DND-41 (cell line): ENCODE measurements around the gene LLGL2.

ENCODE experiments used
- ATAC-seq: fragments of 200-7000 bp; cut with Tn5 transposase; 3 replicates; pipeline ENCODE4 v1.9.1; 2021; ENCODE audit warnings: low read depth; ENCODE audit not compliant: insufficient read depth
- DNase-seq: peaks from one replicate; pipeline ENCODE4 v3.0.0-alpha.2; 2020
- H2AFZ ChIP-seq: 2 replicates; pipeline ENCODE4 v1.6.0; 2012; ENCODE audit warnings: low read depth, low read length
- H3K27ac ChIP-seq: 2 replicates; pipeline ENCODE4 v1.5.1; 2012; ENCODE audit warnings: low read length, inconsistent platforms
- H3K27me3 ChIP-seq: fragments of 200-600 bp; sonication (generic); 2 replicates; pipeline ENCODE4 v1.6.0; 2012; ENCODE audit warnings: low read length, mild to moderate bottlenecking, inconsistent platforms; ENCODE audit not compliant: insufficient read depth, poor library complexity
- H3K36me3 ChIP-seq: 2 replicates; pipeline ENCODE4 v1.5.1; 2012; ENCODE audit warnings: low read length, inconsistent platforms; ENCODE audit not compliant: insufficient read depth
- H3K4me1 ChIP-seq: 2 replicates; pipeline ENCODE4 v1.5.1; 2012; ENCODE audit warnings: mild to moderate bottlenecking, low read length; ENCODE audit not compliant: insufficient read depth
- H3K4me2 ChIP-seq: 2 replicates; pipeline ENCODE4 v1.6.0; 2012; ENCODE audit warnings: mild to moderate bottlenecking, moderate library complexity, low read length, inconsistent platforms; ENCODE audit not compliant: insufficient read depth
- H3K4me3 ChIP-seq, 2 experiments: fragments of 200-600 bp in 1 of 2; shearing (Covaris generic) in 1 of 2; 2 replicates each; pipeline ENCODE4 v1.5.1; 2012 to 2016; ENCODE audit warnings: inconsistent platforms in 2 of 2, low read length in 2 of 2, mild to moderate bottlenecking in 2 of 2, low read depth in 1 of 2, moderate library complexity in 1 of 2
- H3K79me2 ChIP-seq: 2 replicates; pipeline ENCODE4 v1.6.0; 2012; ENCODE audit warnings: low read length, inconsistent platforms; ENCODE audit not compliant: insufficient read depth
- H3K9ac ChIP-seq: 2 replicates; pipeline ENCODE4 v1.6.0; 2012; ENCODE audit warnings: low read depth, mild to moderate bottlenecking, inconsistent platforms, low read length, moderate library complexity
- H3K9me3 ChIP-seq: 2 replicates; pipeline ENCODE4 v1.5.1; 2012; ENCODE audit warnings: low read length, moderate library complexity, mild to moderate bottlenecking, inconsistent platforms; ENCODE audit not compliant: insufficient read depth, severe bottlenecking
- H4K20me1 ChIP-seq: 2 replicates; pipeline ENCODE4 v1.6.0; 2012; ENCODE audit warnings: low read length; ENCODE audit not compliant: insufficient read depth
- CTCF ChIP-seq: IDR thresholded peaks from 2 replicates; pipeline ENCODE4 v1.5.1; 2012; ENCODE audit warnings: borderline replicate concordance, low read length, moderate library complexity, mild to moderate bottlenecking; ENCODE audit not compliant: poor library complexity, severe bottlenecking; ENCODE audit errors: extremely low read depth
- EZH2 ChIP-seq: IDR thresholded peaks from 3 replicates; pipeline ENCODE4 v1.6.1; 2012; ENCODE audit warnings: borderline replicate concordance, low read depth, mild to moderate bottlenecking, moderate library complexity, low read length, inconsistent platforms; ENCODE audit not compliant: severe bottlenecking

Gene LLGL2

GRCh38 chr17:75623386-75623785, 97.9 kb downstream of the LLGL2 start:
- 0 out of 2 replicates have a peak, but pooled peaks cover 7% of the 10 kb centered on the region for H4K20me1 ChIP-seq
- DNase-seq (no peak), ATAC-seq (no peak)
- H3K9me3 ChIP-seq, result no peaks in the 10 kb centered on the region
- no peaks in the 10 kb centered on the region for H3K27me3 ChIP-seq
- no peak overlapping the region for H2AFZ ChIP-seq
- TF ChIP-seq CTCF (no peak), EZH2 (no peak)
- H3K9ac ChIP-seq, result no peak overlapping the region
- no peak overlapping the region for H3K4me2 ChIP-seq
- no peak overlapping the region for H3K4me3 ChIP-seq
- H3K79me2 ChIP-seq, result no peaks in the 10 kb centered on the region
- 0 out of 2 replicates have a peak, but pooled peaks cover 4% of the 10 kb centered on the region for H3K36me3 ChIP-seq
- H3K4me1 ChIP-seq, result no peaks in the 10 kb centered on the region
- no peak overlapping the region for H3K27ac ChIP-seq

- Histone ChIP-seq H3K36me3 (peaks cover 6% of the 10 kb centered on the region; the same call in 1 of the 2 replicates), H3K9ac (no peak overlapping the region), H3K4me1 (no peaks in the 10 kb centered on the region), H3K79me2 (no peaks in the 10 kb centered on the region), H3K4me2 (no peak overlapping the region), H4K20me1 (0 out of 2 replicates have a peak, but pooled peaks cover 7% of the 10 kb centered on the region), H3K4me3 (no peak overlapping the region), H3K27me3 (no peaks in the 10 kb centered on the region), H3K9me3 (no peaks in the 10 kb centered on the region), H2AFZ (no peak overlapping the region), H3K27ac (no peak overlapping the region)
- TF ChIP-seq CTCF, result no peak
- TF ChIP-seq EZH2, result no peak
- ATAC-seq, result no peak
- DNase-seq, result no peak
Observed at GRCh38 chr17:75624021-75624420, 98.5 kb downstream of the LLGL2 start.
